HG03432 (cell line): ENCODE data around the gene SPCS2.
"Not testable (repeated sequence)": the region's sequence is repeated elsewhere in the genome, so short reads cannot be mapped to it uniquely, and the experiment has no call there.

Experiments used
- ATAC-seq: cut with Tn5 transposase; IDR thresholded peaks from one replicate; pipeline ENCODE4 v1.9.1; 2021; ENCODE audit warnings: mild to moderate bottlenecking, moderate library complexity; ENCODE audit not compliant: unreplicated experiment

The SPCS2 gene

GRCh38 chr11:74949753-74950137, 679 bp downstream of the SPCS2 start:
- ATAC-seq = no peak

- ATAC-seq = no peak
Measured at GRCh38 chr11:74950374-74950969, 1.4 kb downstream of the SPCS2 start.

GRCh38 chr11:74951226-74951625, 2.2 kb downstream of the SPCS2 start:
- ATAC-seq = no peak

GRCh38 chr11:74952752-74953151, 3.7 kb downstream of the SPCS2 start:
- no peak for ATAC-seq

- no peak for ATAC-seq
Measured at GRCh38 chr11:74953451-74953850, 4.4 kb downstream of the SPCS2 start.

DNA sequence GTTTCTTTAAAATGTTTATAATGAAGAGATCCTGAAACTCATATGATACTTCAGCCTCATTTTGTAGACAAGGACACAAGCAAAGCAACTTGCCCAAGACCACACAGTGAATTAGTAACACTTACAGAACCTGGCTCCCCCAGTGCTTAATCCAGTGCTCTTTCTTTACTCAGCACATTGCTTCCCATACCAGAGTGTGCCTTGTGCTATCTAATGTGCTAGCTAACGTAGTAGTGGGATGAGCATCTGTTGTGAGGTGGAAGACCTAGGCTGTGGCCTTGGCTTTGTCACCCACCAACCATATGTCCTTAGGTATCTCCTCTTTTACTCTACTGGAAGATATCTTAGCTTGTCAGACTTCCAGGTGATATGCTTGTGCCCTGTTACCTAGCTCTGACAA, 5.1 kb downstream of the SPCS2 start:
- no peak for ATAC-seq

- no peak for ATAC-seq
Measured at GRCh38 chr11:74956397-74957015, 7.4 kb downstream of the SPCS2 start.

- ATAC-seq = no peak
Measured at GRCh38 chr11:74957937-74958629, 9.0 kb downstream of the SPCS2 start.

DNA sequence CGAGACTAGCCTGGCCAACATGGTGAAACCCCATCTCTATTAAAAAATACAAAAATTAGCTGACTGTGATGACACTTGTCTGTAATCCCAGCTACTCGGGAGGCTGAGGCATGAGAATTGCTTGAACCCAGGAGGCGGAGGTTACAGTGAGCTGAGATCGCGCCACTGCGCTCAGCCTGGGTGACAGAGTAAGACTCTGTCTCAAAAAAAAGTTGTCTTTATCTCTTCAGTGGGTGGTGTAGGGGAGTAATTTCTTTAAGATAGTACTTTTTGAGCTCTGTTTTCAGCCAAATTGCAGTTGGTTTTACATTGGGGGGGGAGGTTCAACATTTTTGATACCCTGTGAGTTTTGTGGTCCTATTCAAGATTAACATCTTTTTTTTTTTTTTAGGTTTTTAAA, 11.1 kb downstream of the SPCS2 start:
- ATAC-seq = not testable (repeated sequence)

- no peak for ATAC-seq
Measured at GRCh38 chr11:74966651-74967050, 17.6 kb downstream of the SPCS2 start.

DNA sequence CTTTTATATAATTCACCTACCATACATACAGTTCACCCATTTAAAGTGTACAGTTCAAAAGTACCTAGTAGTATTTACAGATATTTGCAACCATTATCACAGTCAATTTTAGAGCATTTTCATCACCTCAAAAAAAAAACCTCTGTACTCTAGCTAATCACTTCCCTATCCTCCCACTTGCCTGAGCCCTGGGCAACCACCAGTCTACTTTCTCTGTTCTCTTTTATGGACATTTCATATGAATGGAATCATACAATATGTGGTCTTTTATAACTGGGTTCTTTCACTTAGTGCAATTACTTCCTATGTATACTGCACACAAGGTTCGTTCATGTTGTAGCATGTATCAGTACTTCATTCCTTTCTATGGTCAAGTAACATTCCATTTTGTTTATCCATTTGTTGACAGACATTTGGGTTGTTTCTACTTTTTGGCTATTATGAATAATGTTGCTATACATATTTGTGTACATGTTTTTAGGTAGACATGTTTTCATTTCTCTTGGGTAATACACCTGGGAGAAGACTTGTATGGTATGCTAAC, 21.9 kb downstream of the SPCS2 start:
- ATAC-seq = no peak

DNA sequence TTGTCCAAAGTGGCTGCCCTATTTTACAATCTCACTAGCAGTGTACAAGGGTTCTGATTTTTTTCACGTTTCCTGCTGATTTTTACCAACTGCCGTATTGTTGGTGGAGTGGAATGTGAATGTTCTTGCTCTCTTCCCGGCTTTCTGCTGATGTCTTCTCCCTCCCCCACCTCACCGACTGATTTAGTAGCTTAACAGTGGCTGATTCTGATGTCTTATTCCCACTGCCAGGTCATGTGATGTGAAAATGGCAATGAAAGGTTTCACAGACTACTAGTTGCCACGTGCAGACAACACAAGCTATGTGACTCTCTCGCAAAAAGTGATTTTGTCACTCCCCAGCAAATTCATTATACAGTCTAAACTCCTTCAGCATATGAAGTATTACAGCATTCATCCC, 22.4 kb downstream of the SPCS2 start:
- no peak for ATAC-seq

DNA sequence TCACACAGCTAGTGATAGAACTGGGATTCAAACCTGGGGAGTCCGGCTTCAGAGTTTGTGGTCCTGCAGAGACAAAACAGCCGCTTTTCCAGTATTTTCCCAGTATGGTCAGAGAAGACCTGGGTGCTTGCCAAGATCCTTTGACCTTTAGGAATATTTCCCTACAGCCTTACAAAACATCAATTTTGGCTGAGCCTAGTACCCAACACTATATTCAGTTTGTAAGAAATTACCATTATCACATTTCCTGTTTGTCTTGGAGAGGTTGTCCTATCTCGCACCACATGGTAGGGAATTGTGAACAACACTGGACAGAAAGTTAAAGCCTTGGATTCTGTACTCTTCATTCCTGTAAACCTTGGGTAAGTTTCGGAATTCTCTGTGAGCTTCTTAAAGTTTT, 29.0 kb downstream of the SPCS2 start:
- no peak for ATAC-seq

- no peak for ATAC-seq
Measured at GRCh38 chr11:74980634-74981033, 31.6 kb downstream of the SPCS2 start.

- no peak for ATAC-seq
Measured at GRCh38 chr11:74981888-74982287, 32.8 kb downstream of the SPCS2 start.

DNA sequence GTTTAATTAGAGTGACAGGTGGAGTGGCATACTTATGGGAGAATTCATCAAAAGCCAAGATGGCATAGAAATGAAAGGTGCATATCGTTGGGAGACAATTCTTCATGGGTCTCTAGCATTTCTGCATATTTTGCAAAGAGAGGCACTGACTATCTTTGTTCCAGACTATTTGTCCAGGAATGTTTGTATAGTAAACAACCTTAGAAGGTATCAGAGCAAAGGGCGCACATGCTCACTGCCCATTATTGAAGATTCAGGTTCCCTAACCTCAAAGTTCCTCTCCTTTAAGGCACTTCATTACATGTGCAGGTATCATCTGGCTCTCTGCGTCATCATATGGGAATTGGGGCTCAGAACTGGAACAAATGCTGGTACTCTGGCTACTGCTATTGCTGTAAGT, 35.0 kb downstream of the SPCS2 start:
- ATAC-seq = no peak

DNA sequence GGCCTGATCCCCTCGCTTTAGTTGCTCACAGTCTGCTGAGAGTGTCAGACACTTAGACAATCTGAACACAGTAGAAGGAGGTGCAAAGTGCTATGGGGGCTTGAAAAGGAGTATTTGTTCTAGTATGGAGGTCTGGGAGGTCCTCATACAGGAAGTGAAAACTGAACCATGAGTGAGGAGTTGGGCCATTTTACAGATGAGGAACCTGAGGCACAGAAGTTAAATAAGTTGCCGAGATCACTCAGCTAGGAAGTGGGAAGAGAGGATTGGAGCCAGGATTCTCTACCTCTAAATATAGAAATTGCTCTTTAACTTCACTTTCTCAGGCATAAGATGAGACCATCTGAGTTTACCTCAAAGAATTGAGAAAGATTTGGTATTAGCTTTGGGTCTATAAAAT, 35.7 kb downstream of the SPCS2 start:
- ATAC-seq = no peak

DNA sequence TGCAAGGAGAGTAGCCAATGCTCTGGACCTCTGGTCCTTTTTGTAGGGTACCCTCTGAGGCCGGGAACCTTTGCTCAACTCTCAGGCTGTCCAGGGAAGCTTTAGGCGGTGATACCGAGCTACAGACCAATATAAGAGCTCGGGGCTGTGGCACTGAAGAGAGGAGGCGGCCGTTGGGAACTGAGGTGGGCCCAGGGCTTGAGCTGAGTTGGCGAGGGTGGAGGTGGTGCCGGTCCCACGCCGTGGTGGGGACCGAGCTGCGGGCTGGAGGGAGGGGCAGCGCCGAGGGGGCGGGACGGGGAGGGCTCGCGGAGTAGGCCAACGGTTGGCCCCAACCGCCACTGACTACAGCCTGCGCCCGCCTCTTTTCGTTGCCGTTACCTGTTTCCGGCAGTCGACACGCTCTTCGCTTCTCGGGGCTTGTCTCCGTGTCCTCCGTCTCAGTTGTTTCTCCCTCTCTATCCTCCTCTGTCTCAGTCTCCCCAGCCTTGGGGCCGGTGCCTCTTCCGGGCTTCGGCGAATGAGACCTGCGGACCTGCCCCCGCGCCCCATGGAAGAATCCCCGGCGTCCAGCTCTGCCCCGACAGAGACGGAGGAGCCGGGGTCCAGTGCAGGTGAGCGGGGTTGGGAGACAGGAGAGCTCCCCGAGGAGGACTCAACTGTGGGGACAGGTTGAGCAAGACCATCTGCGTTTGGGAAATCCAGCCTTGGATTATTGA, 39.6 kb downstream of the SPCS2 start, which contains the start of gene NEU3:
Gene NEU3, plus strand, starts transcription at position 393 of the 719 bp plus-strand sequence. Its CDS starts 128 bp downstream, at position 521.
- peak; percentile 90 for ATAC-seq

GRCh38 chr11:74989260-74989638, 40.2 kb downstream of the SPCS2 start:
- no peak for ATAC-seq

DNA sequence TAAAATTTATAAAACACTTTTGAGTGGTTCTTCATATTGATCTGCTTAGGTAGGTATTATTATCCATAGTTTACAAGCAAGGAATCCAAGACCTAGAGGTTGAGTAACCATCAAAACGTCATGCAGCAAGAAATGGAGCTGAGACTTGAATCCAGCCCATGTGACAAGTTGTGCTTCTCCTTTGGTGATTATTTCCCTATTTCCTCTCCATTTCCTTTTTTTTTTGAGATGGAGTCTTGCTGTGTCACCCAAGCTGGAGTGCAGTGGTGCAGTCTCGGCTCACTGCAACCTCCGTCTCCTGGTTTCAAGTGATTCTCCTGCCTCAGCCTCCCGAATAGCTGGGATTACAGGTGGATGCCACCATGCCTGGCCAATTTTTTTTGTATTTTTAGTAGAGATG, 41.1 kb downstream of the SPCS2 start:
- ATAC-seq = not testable (repeated sequence)

DNA sequence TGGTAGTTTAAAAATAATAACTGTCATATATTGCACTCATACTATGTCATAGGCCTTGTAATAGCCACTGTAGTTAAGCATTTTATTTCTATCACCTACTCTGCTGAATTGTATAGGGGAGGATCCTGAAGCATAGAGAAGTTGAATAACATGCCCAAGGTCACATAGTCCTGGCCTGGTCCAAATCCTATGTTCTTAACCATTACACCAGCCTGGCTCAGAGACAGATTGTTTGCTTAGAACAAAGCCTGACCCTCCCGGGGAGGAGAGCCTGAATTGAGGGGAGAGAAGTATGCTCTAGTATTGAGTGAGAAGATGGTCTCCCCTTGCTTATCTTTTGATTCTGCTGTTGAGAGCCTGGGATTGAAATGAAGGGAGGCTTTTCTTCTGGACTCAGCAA, 41.9 kb downstream of the SPCS2 start:
- ATAC-seq = no peak
